ENCODE measurements around the gene HCRTR1.
A peak's percentile ranks its signal among the peaks of the same experiment; 100 is the strongest.

Gene HCRTR1

GRCh38 chr1:31617218-31617915 is at the start of gene HCRTR1:
Gene HCRTR1, plus strand, starts transcription at chr1:31617689. Its CDS starts 1,504 bp downstream, at chr1:31619193.
- DNase-seq = no peak

GRCh38 chr1:31567956-31568570 is 49.4 kb upstream of the HCRTR1 start:
- DNase-seq = no peak

GRCh38 chr1:31568895-31569595 is 48.4 kb upstream of the HCRTR1 start:
- DNase-seq = no peak

GRCh38 chr1:31569596-31570173 is 47.8 kb upstream of the HCRTR1 start:
- no peak for DNase-seq

GRCh38 chr1:31570228-31570627 is 47.3 kb upstream of the HCRTR1 start:
- no peak for DNase-seq

GRCh38 chr1:31570906-31571305 is 46.6 kb upstream of the HCRTR1 start:
- no peak for DNase-seq

GRCh38 chr1:31571340-31572295 is 45.9 kb upstream of the HCRTR1 start:
- DNase-seq = no peak

- no peak for DNase-seq
Observed at GRCh38 chr1:31572323-31573104, 45.0 kb upstream of the HCRTR1 start.

- no peak for DNase-seq
Observed at GRCh38 chr1:31573261-31573660, 44.2 kb upstream of the HCRTR1 start.

- DNase-seq = no peak
Observed at GRCh38 chr1:31574749-31575368, 42.6 kb upstream of the HCRTR1 start.

- DNase-seq = no peak
Observed at GRCh38 chr1:31575369-31576140, 41.9 kb upstream of the HCRTR1 start.

- DNase-seq = peak; percentile 62
Observed at GRCh38 chr1:31576201-31576669, 41.3 kb upstream of the HCRTR1 start, which contains the start of gene TINAGL1. Gene TINAGL1, plus strand, starts transcription at chr1:31576515. Its CDS starts 634 bp downstream, at chr1:31577149.

- no peak for DNase-seq
Observed at GRCh38 chr1:31576743-31577455, 40.6 kb upstream of the HCRTR1 start.

GRCh38 chr1:31577515-31578192 is 39.8 kb upstream of the HCRTR1 start:
- no peak for DNase-seq

- DNase-seq = no peak
Observed at GRCh38 chr1:31579374-31579773, 38.1 kb upstream of the HCRTR1 start.

GRCh38 chr1:31580513-31580870 is 37.0 kb upstream of the HCRTR1 start:
- DNase-seq = no peak

GRCh38 chr1:31580891-31581603 is 36.4 kb upstream of the HCRTR1 start:
- no peak for DNase-seq
